Panc1 (cell line): Measurements from ENCODE around the gene TPRG1. TPM values are rescaled to one million over a fixed set of nuclear protein-coding genes. Genes with fewer than 3 reads are reported as not detected.

Experiments used
- ATAC-seq: fragments of 200-7000 bp; cut with Tn5 transposase; 2 replicates; pipeline ENCODE4 v1.9.1; 2020; ENCODE audit warnings: mild to moderate bottlenecking, moderate library complexity
- BruUV-seq: library from RNA; stranded (reverse); fragments of 400-500 nt; replicated peaks from 2 replicates; lab custom pipeline; 2021; lab: Mats Ljungman, UMichigan
- CTCF ChIA-PET: fragments of 300-600 bp; sonication (Branson Sonifier 250); formaldehyde crosslinking; loops from one replicate; lab custom pipeline; 2022; ENCODE audit warnings: antibody characterized with exemption; lab: Charles Lee
- POLR2A ChIA-PET: fragments of 300-600 bp; sonication (Branson Sonifier 250); formaldehyde crosslinking; loops from one replicate; lab custom pipeline; 2022; ENCODE audit warnings: antibody characterized with exemption; lab: Charles Lee
- DNase-seq: peaks from one replicate; pipeline ENCODE4 v3.0.0-alpha.2; 2010; ENCODE audit warnings: low read depth, low spot score
- H3K27ac ChIP-seq: 2 replicates; pipeline ENCODE4 v1.5.1; 2011; ENCODE audit warnings: mild to moderate bottlenecking, low read length, inconsistent platforms
- H3K27me3 ChIP-seq: fragments of 200-500 bp; sonication (Bioruptor generic); 2 replicates; pipeline ENCODE4 v1.6.0; 2014; ENCODE audit warnings: low read length, inconsistent platforms; ENCODE audit not compliant: control insufficient read depth, insufficient read depth
- H3K36me3 ChIP-seq: fragments of 200-500 bp; sonication (Bioruptor generic); 2 replicates; pipeline ENCODE4 v1.5.1; 2014; ENCODE audit warnings: inconsistent platforms, mild to moderate bottlenecking, low read length, moderate library complexity; ENCODE audit not compliant: control insufficient read depth, insufficient read depth
- H3K4me1 ChIP-seq: 2 replicates; pipeline ENCODE4 v1.5.1; 2011; ENCODE audit warnings: inconsistent platforms, mild to moderate bottlenecking, low read length, moderate library complexity; ENCODE audit not compliant: control insufficient read depth, insufficient read depth
- H3K4me3 ChIP-seq, 2 experiments: 2 replicates each; pipeline ENCODE4 v1.5.1; 2011 to 2012; ENCODE audit warnings: low read depth in 2 of 2, low read length in 2 of 2, mild to moderate bottlenecking in 2 of 2, inconsistent platforms in 1 of 2, moderate library complexity in 1 of 2
- H3K9me3 ChIP-seq: fragments of 200-500 bp; sonication (Bioruptor generic); 2 replicates; pipeline ENCODE4 v1.5.1; 2014; ENCODE audit warnings: low read depth, mild to moderate bottlenecking, inconsistent platforms, low read length, moderate library complexity; ENCODE audit not compliant: control insufficient read depth, insufficient read depth
- POLR2AphosphoS5 ChIP-seq: IDR thresholded peaks from 2 replicates; pipeline ENCODE4 v1.6.1; 2012; ENCODE audit warnings: mild to moderate bottlenecking, low read depth, low read length, moderate library complexity
- REST ChIP-seq, 2 experiments: IDR thresholded peaks; 2 replicates each; pipeline ENCODE4 v1.6.1; 2011 to 2012; ENCODE audit warnings: low read depth in 2 of 2, control low read depth in 1 of 2, low read length in 1 of 2, mild to moderate bottlenecking in 1 of 2, moderate library complexity in 1 of 2; ENCODE audit not compliant: insufficient read depth in 1 of 2
- SIN3A ChIP-seq: IDR thresholded peaks from 2 replicates; pipeline ENCODE4 v1.6.1; 2012; ENCODE audit warnings: low read depth, mild to moderate bottlenecking, low read length, moderate library complexity, borderline replicate concordance; ENCODE audit not compliant: insufficient read depth
- TCF7L2 ChIP-seq: IDR thresholded peaks from 2 replicates; pipeline ENCODE4 v1.6.1; 2011; ENCODE audit warnings: mild to moderate bottlenecking, low read depth, low read length, inconsistent platforms
- in situ Hi-C: cut with HindIII; loops from 2 replicates; pipeline ENCODE4 v1.10.0; 2016; ENCODE audit warnings: low sequenced_read_pairs, low pct_unique_long_range_greater_than_20kb
- intact Hi-C: fragments of 100-400 bp; cut with micrococcal nuclease; formaldehyde crosslinking; loops from one replicate; pipeline ENCODE4 v1.10.0; 2022; ENCODE audit not compliant: unreplicated experiment
- total RNA-seq: library from RNA; stranded (reverse); gene quantifications from one replicate; pipeline ENCODE4 v1.2.1, GENCODE V29; 2021; ENCODE audit not compliant: unreplicated experiment
- TF ChIP-seq, protein P1 (sequence below): fragments of 450-650 bp; IDR thresholded peaks from 2 replicates; pipeline ENCODE4 v1.5.1; 2017; ENCODE audit warnings: mild to moderate bottlenecking

The TPRG1 gene
- total RNA-seq, 1 experiment from 2014 or later = not detected

DNA sequence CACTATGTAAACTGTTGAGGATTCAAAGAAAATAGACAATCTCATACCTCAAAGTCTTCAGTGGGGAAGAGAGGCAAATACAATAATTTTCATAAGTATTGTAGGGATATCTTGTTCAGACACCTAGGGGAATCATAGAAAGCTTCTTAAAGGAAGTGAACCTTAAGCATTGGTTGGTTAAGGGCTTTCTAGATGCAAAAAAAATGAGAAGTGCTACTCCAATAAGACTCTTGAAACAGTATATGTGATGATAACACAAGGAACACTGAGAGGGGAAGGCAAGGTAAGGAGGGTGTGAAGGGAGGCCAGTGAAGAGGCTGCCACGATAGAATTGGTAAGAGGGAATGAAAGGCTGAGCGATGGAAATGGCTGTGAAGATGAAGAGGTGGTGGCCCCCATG lies 104.1 kb downstream of the TPRG1 start:
- no peak for ATAC-seq
- Histone ChIP-seq H3K4me1 (no peaks in the 10 kb centered on the region), H3K9me3 (no peaks in the 10 kb centered on the region), H3K27me3 (no peaks in the 10 kb centered on the region), H3K27ac (no peak overlapping the region), H3K4me3 (no peak overlapping the region), H3K36me3 (no peaks in the 10 kb centered on the region)
- in situ Hi-C loops = no loop called here
- ChIA-PET CTCF (no interaction called here), POLR2A (no interaction called here)
- no peak for DNase-seq
- no TSS peak for BruUV-seq
- TF ChIP-seq POLR2AphosphoS5 (no peak), SIN3A (no peak), REST (IDR thresholded peaks at IDR 0.05; ENCODE audit: insufficient read depth in 1 of 2, low read depth in 2 of 2, low read length in 1 of 2) (no peak), TCF7L2 (no peak)
- TF ChIP-seq, protein P1, sequence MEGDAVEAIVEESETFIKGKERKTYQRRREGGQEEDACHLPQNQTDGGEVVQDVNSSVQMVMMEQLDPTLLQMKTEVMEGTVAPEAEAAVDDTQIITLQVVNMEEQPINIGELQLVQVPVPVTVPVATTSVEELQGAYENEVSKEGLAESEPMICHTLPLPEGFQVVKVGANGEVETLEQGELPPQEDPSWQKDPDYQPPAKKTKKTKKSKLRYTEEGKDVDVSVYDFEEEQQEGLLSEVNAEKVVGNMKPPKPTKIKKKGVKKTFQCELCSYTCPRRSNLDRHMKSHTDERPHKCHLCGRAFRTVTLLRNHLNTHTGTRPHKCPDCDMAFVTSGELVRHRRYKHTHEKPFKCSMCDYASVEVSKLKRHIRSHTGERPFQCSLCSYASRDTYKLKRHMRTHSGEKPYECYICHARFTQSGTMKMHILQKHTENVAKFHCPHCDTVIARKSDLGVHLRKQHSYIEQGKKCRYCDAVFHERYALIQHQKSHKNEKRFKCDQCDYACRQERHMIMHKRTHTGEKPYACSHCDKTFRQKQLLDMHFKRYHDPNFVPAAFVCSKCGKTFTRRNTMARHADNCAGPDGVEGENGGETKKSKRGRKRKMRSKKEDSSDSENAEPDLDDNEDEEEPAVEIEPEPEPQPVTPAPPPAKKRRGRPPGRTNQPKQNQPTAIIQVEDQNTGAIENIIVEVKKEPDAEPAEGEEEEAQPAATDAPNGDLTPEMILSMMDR = no peak
- intact Hi-C loops = loop anchor here (10.0 kb wide), 1 partner anchor 389 kb away; no protein-coding TSS in a partner anchor

GRCh38 chr3:189276444-189277219 lies 104.9 kb downstream of the TPRG1 start:
- TF ChIP-seq, protein P1 = no peak
- TF ChIP-seq POLR2AphosphoS5 = no peak
- in situ Hi-C loops (no loop called here), intact Hi-C loops (loop anchor here (10.0 kb wide), 1 partner anchor 388 kb away; no protein-coding TSS in a partner anchor)
- H3K27ac ChIP-seq = no peak overlapping the region
- CTCF ChIA-PET = no interaction called here
- no peaks in the 10 kb centered on the region for H3K9me3 ChIP-seq
- no peaks in the 10 kb centered on the region for H3K27me3 ChIP-seq
- no peak overlapping the region for H3K4me3 ChIP-seq
- DNase-seq = no peak
- no peaks in the 10 kb centered on the region for H3K36me3 ChIP-seq
- POLR2A ChIA-PET = interaction anchor here (0.6 kb wide), 1 partner anchor 684 kb away, joined by 3 read pairs; no protein-coding TSS in a partner anchor
- ATAC-seq = no peak
- H3K4me1 ChIP-seq = no peaks in the 10 kb centered on the region
- BruUV-seq = no TSS peak
